ENCODE measurements around the gene CCL1. TPM values are rescaled to one million over a fixed set of nuclear protein-coding genes. Genes with fewer than 3 reads are reported as not detected.

CCL1 gene
- total RNA-seq, 1 experiment from 2014 or later, result not detected

DNA sequence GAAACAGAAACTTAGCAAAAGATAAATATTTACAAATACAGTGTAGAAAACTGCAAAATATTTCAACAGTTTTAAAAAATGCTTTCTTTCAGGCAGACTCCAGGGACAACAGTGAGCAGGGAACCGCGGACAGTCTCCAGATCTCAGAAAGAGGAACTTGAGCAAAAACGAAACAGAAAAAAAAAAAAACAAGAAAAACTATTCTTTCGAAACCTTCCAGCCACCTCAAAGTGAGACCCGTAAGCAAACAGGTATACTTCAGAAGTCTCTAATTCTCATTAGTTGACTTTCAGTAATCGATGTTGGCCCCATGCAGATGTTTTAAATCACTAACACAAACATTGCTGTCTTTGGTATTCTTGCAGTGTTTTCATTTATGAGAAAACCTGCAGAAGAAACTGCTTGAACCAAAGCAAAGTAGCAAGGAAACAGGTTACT is 15.7 kb upstream of the CCL1 start:
- peaks cover 13% of the 10 kb centered on the region for H3K4me1 ChIP-seq (ENCODE audit: low read length)
- DNase-seq, result peak; percentile 81
- no peaks in the 10 kb centered on the region for H3K27me3 ChIP-seq (ENCODE audit: low read length)
- no peak overlapping the region for H2AFZ ChIP-seq (ENCODE audit: low read length)
- H3K36me3 ChIP-seq (ENCODE audit: insufficient read depth, low read length), result no peaks in the 10 kb centered on the region
- H3K79me2 ChIP-seq (ENCODE audit: low read length), result no peaks in the 10 kb centered on the region
- H3K4me3 ChIP-seq (ENCODE audit: low read length), result no peak overlapping the region
- H3K9me3 ChIP-seq (ENCODE audit: low read length), result no peaks in the 10 kb centered on the region
- no peak overlapping the region for H3K9ac ChIP-seq (ENCODE audit: low read length)
- no peaks in the 10 kb centered on the region for H4K20me1 ChIP-seq (ENCODE audit: insufficient read depth, low read depth, low read length)
- no peaks in the 10 kb centered on the region for H3K9me2 ChIP-seq (replicated peaks; ENCODE audit: insufficient read depth, low read length)
- peak overlapping the region; percentile 14 for H3K4me2 ChIP-seq (ENCODE audit: low read depth, low read length, poor library complexity, severe bottlenecking)
- no peak overlapping the region for H3K27ac ChIP-seq (ENCODE audit: low read length)

DNA sequence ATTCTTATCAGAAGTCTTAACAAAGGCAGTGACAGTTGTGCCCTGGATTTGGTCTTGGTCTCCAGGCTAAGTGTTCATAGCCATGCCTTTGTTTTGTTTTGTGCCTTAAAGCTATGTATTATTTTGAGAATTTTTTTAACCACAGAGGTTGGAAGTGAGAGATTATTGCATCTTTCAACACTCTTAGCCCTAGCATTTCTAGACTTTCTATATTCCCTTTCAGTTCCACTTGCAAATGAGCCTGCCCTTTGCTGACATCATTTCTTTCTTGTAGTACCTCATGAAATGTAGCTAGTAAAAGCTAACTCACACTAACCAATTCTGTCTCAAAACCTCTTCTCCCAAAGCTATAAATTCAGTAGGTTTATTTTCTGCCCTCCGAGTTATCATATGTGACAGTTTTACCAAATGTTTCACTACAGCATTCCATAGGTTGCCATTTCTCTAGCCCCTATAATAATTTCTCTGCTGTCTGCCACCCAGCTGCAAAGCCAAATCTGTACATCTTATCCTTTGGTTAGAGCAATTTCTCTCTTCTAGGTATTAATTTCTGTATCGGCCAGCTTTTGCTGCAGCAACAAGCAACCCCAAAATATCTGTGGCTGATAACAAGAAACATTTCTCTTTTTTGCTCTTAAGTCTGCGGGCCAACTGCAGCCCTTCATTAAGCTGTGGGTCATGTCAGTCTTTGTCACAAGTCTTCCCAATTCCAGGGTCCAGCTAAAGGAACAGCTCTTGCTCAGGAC is 14.2 kb upstream of the CCL1 start:
- no peaks in the 10 kb centered on the region for H3K9me2 ChIP-seq (replicated peaks; ENCODE audit: insufficient read depth, low read length)
- no peak overlapping the region for H3K4me2 ChIP-seq (ENCODE audit: low read depth, low read length, poor library complexity, severe bottlenecking)
- no peaks in the 10 kb centered on the region for H3K79me2 ChIP-seq (ENCODE audit: low read length)
- H3K27me3 ChIP-seq (ENCODE audit: low read length), result no peaks in the 10 kb centered on the region
- no peak overlapping the region for H3K4me3 ChIP-seq (ENCODE audit: low read length)
- H3K27ac ChIP-seq (ENCODE audit: low read length), result no peak overlapping the region
- no peak overlapping the region for H2AFZ ChIP-seq (ENCODE audit: low read length)
- H4K20me1 ChIP-seq (ENCODE audit: insufficient read depth, low read depth, low read length), result no peaks in the 10 kb centered on the region
- peaks cover 13% of the 10 kb centered on the region for H3K4me1 ChIP-seq (ENCODE audit: low read length)
- H3K36me3 ChIP-seq (ENCODE audit: insufficient read depth, low read length), result no peaks in the 10 kb centered on the region
- H3K9me3 ChIP-seq (ENCODE audit: low read length), result no peaks in the 10 kb centered on the region
- DNase-seq, result no peak
- H3K9ac ChIP-seq (ENCODE audit: low read length), result no peak overlapping the region

DNA sequence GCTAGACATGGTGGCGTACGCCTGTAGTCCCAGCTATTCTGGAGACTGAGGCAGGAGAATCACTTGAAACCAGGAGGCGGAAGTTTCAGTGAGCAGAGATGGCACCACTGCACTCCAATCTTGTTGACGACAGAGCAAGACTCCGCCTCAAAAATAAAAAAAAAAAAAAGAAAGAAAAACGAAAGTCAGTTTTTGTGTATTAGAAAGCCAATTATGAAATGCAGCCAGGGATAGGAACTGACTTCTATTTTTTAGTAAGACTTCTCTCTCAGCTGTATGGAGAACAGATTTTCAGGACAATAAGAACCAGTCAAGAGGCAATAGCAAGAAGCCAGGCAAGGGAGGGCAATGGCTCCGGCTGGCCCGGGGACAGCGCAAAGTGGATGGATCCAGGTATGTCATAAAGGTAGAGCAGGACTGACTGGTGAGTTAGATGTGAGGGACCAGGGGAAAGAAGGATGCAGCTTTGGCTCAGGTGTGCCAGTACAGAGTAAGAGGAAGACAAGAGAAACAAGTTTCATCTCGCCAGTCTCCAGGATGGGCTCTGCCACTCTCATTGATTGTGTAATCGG is 12.5 kb upstream of the CCL1 start:
- peaks cover 13% of the 10 kb centered on the region for H3K4me1 ChIP-seq (ENCODE audit: low read length)
- H3K4me2 ChIP-seq (ENCODE audit: low read depth, low read length, poor library complexity, severe bottlenecking), result no peak overlapping the region
- no peak for DNase-seq

DNA sequence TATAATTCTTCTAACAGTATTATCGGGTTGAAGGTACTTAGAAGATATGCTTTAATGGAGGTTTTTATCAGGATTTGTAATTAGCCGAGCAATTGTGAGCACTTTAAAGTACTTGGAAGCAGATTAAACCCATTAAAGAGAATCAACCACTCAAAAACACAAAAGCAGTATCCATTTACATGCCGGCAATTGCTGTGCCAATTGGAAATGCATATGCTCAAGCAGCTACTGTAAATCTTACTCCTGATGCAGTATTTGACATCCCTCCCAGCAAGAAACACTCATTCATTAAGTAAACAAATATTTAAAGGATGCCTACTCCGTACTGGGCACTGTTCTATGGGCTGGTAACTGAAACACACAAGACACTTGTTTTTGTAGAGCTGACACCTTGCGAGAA is 11.4 kb upstream of the CCL1 start:
- Histone ChIP-seq H4K20me1 (ENCODE audit: insufficient read depth, low read depth, low read length) (no peaks in the 10 kb centered on the region), H3K27me3 (ENCODE audit: low read length) (no peaks in the 10 kb centered on the region), H2AFZ (ENCODE audit: low read length) (no peak overlapping the region), H3K4me2 (ENCODE audit: low read depth, low read length, poor library complexity, severe bottlenecking) (no peak overlapping the region), H3K4me3 (ENCODE audit: low read length) (no peak overlapping the region), H3K79me2 (ENCODE audit: low read length) (no peaks in the 10 kb centered on the region), H3K9me3 (ENCODE audit: low read length) (no peaks in the 10 kb centered on the region), H3K9me2 (replicated peaks; ENCODE audit: insufficient read depth, low read length) (no peaks in the 10 kb centered on the region), H3K4me1 (ENCODE audit: low read length) (peaks cover 13% of the 10 kb centered on the region), H3K9ac (ENCODE audit: low read length) (no peak overlapping the region), H3K36me3 (ENCODE audit: insufficient read depth, low read length) (no peaks in the 10 kb centered on the region), H3K27ac (ENCODE audit: low read length) (no peak overlapping the region)
- DNase-seq, result no peak

More for the DNA sequence above, 12.5 kb upstream of the CCL1 start:
- H3K9ac ChIP-seq (ENCODE audit: low read length), result no peak overlapping the region
- no peaks in the 10 kb centered on the region for H3K79me2 ChIP-seq (ENCODE audit: low read length)
- no peak overlapping the region for H2AFZ ChIP-seq (ENCODE audit: low read length)
- H3K9me2 ChIP-seq (replicated peaks; ENCODE audit: insufficient read depth, low read length), result no peaks in the 10 kb centered on the region
- no peak overlapping the region for H3K27ac ChIP-seq (ENCODE audit: low read length)
- H3K27me3 ChIP-seq (ENCODE audit: low read length), result no peaks in the 10 kb centered on the region
- H4K20me1 ChIP-seq (ENCODE audit: insufficient read depth, low read depth, low read length), result no peaks in the 10 kb centered on the region
- H3K36me3 ChIP-seq (ENCODE audit: insufficient read depth, low read length), result no peaks in the 10 kb centered on the region
- H3K9me3 ChIP-seq (ENCODE audit: low read length), result no peaks in the 10 kb centered on the region
- H3K4me3 ChIP-seq (ENCODE audit: low read length), result no peak overlapping the region

DNA sequence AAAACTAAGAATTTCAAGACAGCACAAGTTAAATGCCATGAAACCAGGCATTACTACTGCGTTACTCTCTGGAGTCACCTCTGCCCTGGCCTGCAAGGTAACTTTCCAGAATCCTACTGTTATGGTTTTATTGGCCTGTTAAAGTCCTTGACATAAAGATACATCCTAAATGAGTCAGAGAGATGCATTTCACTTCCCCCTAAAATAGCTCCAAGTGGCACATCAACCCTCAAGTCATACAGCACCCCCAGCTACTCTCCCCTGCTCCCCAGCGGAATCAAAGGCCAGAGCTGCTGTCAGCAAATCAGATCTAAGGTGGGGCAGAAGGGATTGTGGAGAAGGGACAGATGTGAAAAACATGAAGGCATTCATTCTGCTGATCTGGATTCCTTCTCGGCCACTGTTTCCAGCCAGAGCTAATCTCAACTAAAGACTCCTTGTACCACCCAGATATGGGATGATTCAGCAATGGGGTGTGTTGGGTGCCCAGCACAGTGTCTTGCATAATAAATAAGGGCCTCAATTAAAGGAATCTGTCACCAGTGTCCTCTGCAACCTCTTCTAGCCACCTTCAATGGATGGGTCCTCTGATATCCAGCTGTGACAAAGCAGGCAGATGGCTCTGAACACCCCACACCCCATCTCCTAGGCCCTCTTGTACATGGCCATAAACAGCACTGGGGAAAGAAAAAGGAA is 8.5 kb upstream of the CCL1 start:
- Histone ChIP-seq H4K20me1 (ENCODE audit: insufficient read depth, low read depth, low read length) (no peaks in the 10 kb centered on the region), H3K4me1 (ENCODE audit: low read length) (no peaks in the 10 kb centered on the region), H3K4me3 (ENCODE audit: low read length) (no peak overlapping the region), H3K9ac (ENCODE audit: low read length) (no peak overlapping the region), H3K4me2 (ENCODE audit: low read depth, low read length, poor library complexity, severe bottlenecking) (no peak overlapping the region), H3K79me2 (ENCODE audit: low read length) (no peaks in the 10 kb centered on the region), H3K27me3 (ENCODE audit: low read length) (no peaks in the 10 kb centered on the region), H3K36me3 (ENCODE audit: insufficient read depth, low read length) (no peaks in the 10 kb centered on the region), H2AFZ (ENCODE audit: low read length) (no peak overlapping the region), H3K9me3 (ENCODE audit: low read length) (no peaks in the 10 kb centered on the region), H3K9me2 (replicated peaks; ENCODE audit: insufficient read depth, low read length) (no peaks in the 10 kb centered on the region), H3K27ac (ENCODE audit: low read length) (no peak overlapping the region)
- no peak for DNase-seq

DNA sequence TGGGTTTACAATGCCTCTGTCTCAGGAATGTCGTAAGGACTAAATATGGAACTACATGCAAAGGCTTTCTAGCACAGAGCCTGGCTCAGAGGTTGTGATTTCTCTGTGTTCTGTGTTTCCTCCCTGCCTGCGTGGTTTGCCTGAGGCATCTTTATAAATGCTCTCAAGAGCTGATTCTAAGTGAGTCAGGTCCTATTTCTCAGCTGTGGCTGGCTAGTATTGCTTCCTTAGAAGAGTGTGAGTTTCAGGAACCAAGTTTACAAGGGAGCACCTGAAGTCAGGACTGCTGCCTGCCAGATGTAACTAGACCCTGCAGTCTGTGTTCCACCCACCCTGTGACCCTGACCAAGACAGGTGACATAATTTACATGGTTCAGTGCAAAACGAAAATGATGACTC is 8.0 kb upstream of the CCL1 start:
- Histone ChIP-seq H3K4me1 (ENCODE audit: low read length) (no peaks in the 10 kb centered on the region), H3K4me2 (ENCODE audit: low read depth, low read length, poor library complexity, severe bottlenecking) (no peak overlapping the region)
- no peak for DNase-seq

DNA sequence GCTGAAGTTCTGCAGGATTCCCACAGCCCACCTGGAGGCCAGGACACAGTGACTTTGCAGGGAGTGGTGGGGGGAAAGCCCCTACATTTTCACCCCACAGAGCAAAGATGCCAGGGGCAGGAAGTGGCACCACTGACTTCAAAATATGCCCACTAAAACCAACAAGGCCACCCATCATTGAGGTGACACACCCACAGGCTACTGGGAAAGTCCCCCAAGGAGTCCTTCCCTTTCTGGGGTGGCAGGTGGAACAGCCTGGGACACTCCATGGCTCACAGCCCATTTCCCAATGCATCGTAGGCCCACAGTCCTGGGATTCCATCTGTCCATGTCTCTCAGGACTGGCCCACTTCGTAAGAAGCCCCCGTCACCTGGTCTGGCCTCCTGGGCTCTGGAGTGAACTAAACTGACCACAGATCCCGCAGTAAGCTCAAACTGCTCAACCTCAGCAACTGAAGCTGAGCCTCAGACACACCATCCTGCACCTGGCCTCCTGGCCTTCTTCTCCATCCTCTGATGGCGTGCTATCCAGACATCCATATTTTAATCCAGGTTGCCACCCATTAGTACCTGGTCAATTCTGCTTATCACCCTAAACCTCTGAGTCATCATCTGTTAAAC is 7.5 kb upstream of the CCL1 start:
- Histone ChIP-seq H3K36me3 (ENCODE audit: insufficient read depth, low read length) (no peaks in the 10 kb centered on the region), H3K27ac (ENCODE audit: low read length) (no peak overlapping the region), H3K4me3 (ENCODE audit: low read length) (no peak overlapping the region), H3K4me2 (ENCODE audit: low read depth, low read length, poor library complexity, severe bottlenecking) (no peak overlapping the region), H3K9me3 (ENCODE audit: low read length) (no peaks in the 10 kb centered on the region), H3K4me1 (ENCODE audit: low read length) (no peaks in the 10 kb centered on the region), H3K79me2 (ENCODE audit: low read length) (no peaks in the 10 kb centered on the region), H3K27me3 (ENCODE audit: low read length) (no peaks in the 10 kb centered on the region), H4K20me1 (ENCODE audit: insufficient read depth, low read depth, low read length) (no peaks in the 10 kb centered on the region), H3K9me2 (replicated peaks; ENCODE audit: insufficient read depth, low read length) (no peaks in the 10 kb centered on the region), H3K9ac (ENCODE audit: low read length) (no peak overlapping the region), H2AFZ (ENCODE audit: low read length) (no peak overlapping the region)
- no peak for DNase-seq

More for the DNA sequence above, 8.0 kb upstream of the CCL1 start:
- Histone ChIP-seq H3K9me3 (ENCODE audit: low read length) (no peaks in the 10 kb centered on the region), H3K27me3 (ENCODE audit: low read length) (no peaks in the 10 kb centered on the region), H3K9me2 (replicated peaks; ENCODE audit: insufficient read depth, low read length) (no peaks in the 10 kb centered on the region), H3K79me2 (ENCODE audit: low read length) (no peaks in the 10 kb centered on the region), H3K36me3 (ENCODE audit: insufficient read depth, low read length) (no peaks in the 10 kb centered on the region), H3K4me3 (ENCODE audit: low read length) (no peak overlapping the region), H2AFZ (ENCODE audit: low read length) (no peak overlapping the region), H4K20me1 (ENCODE audit: insufficient read depth, low read depth, low read length) (no peaks in the 10 kb centered on the region), H3K27ac (ENCODE audit: low read length) (no peak overlapping the region), H3K9ac (ENCODE audit: low read length) (no peak overlapping the region)

DNA sequence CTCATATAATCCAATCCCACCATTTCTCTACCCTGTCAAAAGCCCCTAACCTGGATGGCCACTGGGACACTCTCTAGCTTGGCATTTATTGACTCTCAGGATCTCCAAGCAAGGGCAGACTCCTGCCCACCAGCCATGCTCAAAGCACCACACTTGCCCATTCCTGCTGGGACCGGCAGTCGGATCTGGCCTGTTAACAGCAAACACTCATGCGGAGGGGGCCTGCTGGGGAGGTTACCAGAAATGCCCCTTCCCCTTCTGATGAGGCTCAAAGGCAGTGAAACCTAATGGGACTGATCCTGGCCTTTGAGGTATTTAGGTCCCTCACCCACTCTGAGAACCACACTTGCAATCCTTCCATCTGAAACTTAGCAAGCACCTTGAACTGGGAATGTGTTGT is 6.5 kb upstream of the CCL1 start:
- no peak overlapping the region for H3K27ac ChIP-seq (ENCODE audit: low read length)
- no peaks in the 10 kb centered on the region for H4K20me1 ChIP-seq (ENCODE audit: insufficient read depth, low read depth, low read length)
- H3K36me3 ChIP-seq (ENCODE audit: insufficient read depth, low read length), result no peaks in the 10 kb centered on the region
- no peak overlapping the region for H2AFZ ChIP-seq (ENCODE audit: low read length)
- DNase-seq, result no peak
- no peaks in the 10 kb centered on the region for H3K9me2 ChIP-seq (replicated peaks; ENCODE audit: insufficient read depth, low read length)
- no peak overlapping the region for H3K4me2 ChIP-seq (ENCODE audit: low read depth, low read length, poor library complexity, severe bottlenecking)
- H3K27me3 ChIP-seq (ENCODE audit: low read length), result no peaks in the 10 kb centered on the region
- H3K79me2 ChIP-seq (ENCODE audit: low read length), result no peaks in the 10 kb centered on the region
- H3K9ac ChIP-seq (ENCODE audit: low read length), result no peak overlapping the region
- H3K4me1 ChIP-seq (ENCODE audit: low read length), result no peaks in the 10 kb centered on the region
- H3K4me3 ChIP-seq (ENCODE audit: low read length), result no peak overlapping the region
- no peaks in the 10 kb centered on the region for H3K9me3 ChIP-seq (ENCODE audit: low read length)
